ENCODE results near the gene LONRF3.

GRCh38 chrX:119041175-119041574, 66.8 kb downstream of the LONRF3 start:
- TF ChIP-seq CTCF (IDR thresholded peaks at IDR 0.05): no peak
- no peak for TF ChIP-seq POLR2A (IDR thresholded peaks at IDR 0.05)
